Activated T-helper 1 cell treated with Interleukin-2 at 50 U/mL for 16 hours (primary cell): ENCODE measurements around the gene UGT1A6.

Experiments used
- DNase-seq: peaks from one replicate; pipeline ENCODE4 v3.0.0-alpha.2; 2020; ENCODE audit warnings: low read depth

Gene UGT1A6

DNA sequence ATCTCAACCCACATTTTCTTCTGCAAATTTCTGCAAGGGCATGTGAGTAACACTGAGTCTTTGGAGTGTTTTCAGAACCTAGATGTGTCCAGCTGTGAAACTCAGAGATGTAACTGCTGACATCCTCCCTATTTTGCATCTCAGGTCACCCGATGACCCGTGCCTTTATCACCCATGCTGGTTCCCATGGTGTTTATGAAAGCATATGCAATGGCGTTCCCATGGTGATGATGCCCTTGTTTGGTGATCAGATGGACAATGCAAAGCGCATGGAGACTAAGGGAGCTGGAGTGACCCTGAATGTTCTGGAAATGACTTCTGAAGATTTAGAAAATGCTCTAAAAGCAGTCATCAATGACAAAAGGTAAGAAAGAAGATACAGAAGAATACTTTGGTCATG, 75.4 kb downstream of the UGT1A6 start:
- no peak for DNase-seq

DNA sequence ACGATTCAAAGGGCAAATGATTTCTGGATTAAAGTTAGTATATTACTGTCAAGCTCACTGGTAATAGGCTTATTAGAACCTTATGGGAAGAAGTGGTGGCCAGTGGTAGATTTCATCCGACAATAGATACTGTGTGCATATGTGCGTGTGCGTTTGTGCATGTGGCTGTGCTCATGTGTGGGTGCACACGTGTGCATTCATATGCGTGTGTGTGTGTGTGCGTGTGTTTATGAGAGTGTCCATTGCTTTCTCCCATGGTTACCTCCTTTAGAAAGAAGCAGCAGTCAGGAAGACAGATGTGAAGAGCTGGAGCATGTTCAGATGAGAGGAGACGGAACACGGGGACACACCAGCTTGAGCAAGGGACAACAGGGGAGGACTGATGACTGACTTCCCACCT, 76.6 kb downstream of the UGT1A6 start:
- no peak for DNase-seq

- DNase-seq, result no peak
These were observed 79.5 kb downstream of the UGT1A6 start for GRCh38 chr2:233772153-233772552.

DNA sequence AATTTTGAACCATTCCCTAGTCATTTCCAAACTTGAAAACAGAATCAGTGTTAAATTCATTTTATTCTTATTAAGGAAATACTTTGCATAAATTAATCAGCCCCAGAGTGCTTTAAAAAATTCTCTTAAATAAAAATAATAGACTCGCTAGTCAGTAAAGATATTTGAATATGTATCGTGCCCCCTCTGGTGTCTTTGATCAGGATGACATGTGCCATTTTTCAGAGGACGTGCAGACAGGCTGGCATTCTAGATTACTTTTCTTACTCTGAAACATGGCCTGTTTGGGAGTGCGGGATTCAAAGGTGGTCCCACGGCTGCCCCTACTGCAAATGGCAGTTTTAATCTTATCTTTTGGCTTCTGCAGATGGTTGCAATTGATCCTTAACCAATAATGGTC, 79.9 kb downstream of the UGT1A6 start:
- no peak for DNase-seq

GRCh38 chr2:233773854-233774253, 81.2 kb downstream of the UGT1A6 start:
- DNase-seq, result no peak

DNA sequence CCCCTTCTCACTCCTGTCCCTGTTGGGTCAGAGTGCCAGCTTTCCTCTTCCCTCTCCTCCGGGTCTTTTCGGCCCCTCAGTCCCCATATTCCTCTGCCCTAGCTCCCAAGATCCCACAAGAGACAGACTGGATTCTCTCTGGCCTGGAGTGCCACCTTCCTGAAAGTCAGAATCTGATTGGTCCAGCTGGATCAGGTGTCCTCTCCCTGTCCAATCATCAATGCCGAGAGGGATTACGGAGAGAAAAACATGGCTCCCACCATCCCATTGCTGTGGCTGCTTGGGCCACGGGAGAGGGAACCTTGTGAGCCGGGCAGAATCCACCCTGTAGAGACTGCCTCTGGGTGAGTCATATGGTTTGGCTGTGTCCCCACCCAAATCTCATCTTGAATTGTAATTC, 82.7 kb downstream of the UGT1A6 start:
- no peak for DNase-seq

DNA sequence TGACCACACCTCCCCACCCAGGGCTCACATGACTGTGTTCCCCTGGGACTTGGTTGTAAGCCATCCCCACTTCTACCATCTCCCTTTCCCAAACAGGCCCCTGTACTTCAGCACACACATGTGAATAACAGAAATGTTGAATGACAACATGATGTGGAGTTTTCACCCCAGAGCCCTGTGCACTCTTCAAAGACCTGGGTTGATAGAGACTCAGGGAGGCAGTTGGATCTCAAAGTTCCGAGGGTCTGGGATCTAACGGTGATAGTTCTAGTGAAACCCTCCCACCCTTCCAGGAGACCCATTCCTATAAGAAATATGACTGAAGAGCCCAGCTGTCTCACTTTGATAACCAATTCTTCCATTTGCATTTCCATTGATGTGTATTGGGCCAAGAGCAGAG, 85.3 kb downstream of the UGT1A6 start, which contains the start of gene MROH2A:
Gene MROH2A, plus strand, starts transcription at position 301 of the 400 bp plus-strand sequence. CDS start 1,029 bp downstream, outside the sequence.
- DNase-seq, result no peak

- DNase-seq, result no peak
These were observed 87.0 kb downstream of the UGT1A6 start for GRCh38 chr2:233779722-233780121.

GRCh38 chr2:233780771-233781170, 88.1 kb downstream of the UGT1A6 start:
- DNase-seq, result no peak

- DNase-seq, result no peak
These were observed 96.9 kb downstream of the UGT1A6 start for GRCh38 chr2:233789554-233789953.

DNA sequence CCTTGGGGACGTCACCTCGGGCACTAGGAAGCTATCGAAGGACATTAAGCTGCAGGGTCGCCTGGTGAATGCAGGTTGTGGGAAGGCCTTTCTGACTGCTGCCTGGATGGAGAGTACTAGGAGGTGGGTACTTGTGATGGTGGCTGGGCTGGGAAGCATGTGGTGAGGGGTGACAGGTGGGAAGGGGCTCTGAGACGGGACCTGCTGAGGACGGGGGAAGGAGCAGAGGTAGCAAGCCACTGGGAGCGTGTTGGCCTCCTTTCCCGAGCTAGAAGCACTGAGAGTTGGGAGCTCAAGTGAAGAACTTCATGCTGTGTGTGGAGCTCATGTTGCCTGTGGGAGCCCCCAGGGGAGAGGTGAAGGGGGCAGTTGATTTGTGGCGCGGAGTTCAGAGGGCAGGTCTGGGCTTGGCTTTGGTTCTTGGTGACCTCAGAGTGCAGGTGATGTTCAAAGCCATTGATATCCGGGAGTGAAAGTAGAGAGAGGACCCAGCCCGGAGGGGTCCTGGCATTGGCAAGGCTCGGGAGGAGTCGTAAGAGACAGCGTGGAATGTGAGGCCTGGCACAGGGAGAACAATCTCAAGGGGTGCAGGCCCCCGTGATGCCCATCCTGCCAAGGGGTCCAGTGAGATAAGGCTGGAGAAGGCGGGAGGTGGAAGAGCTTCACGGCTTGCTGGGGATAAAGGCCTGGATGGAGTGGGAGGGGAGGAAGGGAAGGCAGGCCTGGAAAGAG, 98.6 kb downstream of the UGT1A6 start:
- DNase-seq, result no peak

- DNase-seq, result no peak
These were observed 99.2 kb downstream of the UGT1A6 start for GRCh38 chr2:233791883-233792329.

DNA sequence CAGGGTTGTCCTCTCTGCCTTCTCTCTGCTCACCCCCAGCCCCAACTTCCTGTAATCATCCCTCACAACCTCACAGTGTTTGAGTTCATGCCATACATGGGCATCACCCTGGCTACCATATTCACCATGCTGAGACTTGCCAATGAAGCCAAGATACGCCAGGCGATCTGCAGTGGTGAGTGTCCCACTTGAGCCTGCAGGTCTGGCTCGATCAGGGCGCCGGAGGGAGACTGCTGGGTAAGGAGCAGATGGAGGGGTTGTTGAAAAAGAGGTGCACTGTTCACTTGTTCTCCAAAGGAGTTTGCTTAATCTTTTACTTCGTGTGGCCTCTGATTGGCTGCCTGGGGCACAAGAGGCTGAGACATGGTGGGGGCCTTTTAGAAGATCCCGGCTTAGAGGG, 100.0 kb downstream of the UGT1A6 start:
- no peak for DNase-seq

- no peak for DNase-seq
These were observed 100.9 kb downstream of the UGT1A6 start for GRCh38 chr2:233793465-233794127.

DNA sequence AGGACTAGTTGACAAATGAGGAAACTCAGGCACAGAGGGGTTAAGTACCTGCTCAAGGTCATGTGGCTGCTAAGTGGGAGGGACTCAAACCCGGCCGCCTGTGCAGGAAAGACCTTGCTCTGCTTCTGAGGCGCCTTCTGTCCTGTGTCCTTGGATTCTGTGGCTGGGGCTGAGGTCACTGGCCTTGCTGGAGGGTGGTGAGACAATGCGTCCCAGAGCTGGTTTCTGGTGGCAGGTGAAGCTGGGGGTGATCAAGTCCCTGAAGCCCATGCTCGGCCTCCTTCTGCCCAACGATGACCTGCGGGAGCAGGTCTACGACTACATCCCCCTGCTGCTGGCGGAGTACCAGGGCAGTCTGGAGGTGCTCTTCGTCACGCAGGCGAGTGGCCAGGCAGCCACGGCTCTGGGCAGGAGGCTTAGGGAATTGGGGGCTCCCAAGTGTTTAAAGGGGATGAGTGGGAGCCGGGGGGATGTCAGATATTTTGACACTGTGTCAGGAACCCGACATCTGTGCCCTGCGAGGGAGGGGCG, 101.5 kb downstream of the UGT1A6 start:
- DNase-seq, result no peak

GRCh38 chr2:233795735-233796171, 103.1 kb downstream of the UGT1A6 start:
- DNase-seq, result no peak

DNA sequence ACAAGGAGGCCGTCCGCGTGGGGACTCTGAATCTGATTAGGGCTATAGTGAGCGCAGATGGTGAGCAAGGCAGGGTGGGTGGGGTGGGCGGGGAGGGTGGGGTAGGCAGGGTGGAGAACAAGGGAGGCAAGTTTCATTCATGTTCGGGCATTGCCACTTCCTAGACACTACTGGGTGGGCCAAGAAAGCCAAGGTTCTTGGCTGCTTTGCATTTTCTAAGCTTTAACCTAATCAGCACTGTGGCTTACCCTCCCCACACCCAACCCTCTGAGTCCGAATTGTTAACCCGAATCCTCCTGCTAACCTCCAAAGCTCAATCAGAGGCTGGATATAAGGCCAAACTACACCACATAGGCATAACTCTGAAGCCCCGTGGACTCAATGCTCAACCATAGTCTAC, 103.6 kb downstream of the UGT1A6 start:
- DNase-seq, result no peak

GRCh38 chr2:233798335-233799086, 105.8 kb downstream of the UGT1A6 start:
- no peak for DNase-seq

DNA sequence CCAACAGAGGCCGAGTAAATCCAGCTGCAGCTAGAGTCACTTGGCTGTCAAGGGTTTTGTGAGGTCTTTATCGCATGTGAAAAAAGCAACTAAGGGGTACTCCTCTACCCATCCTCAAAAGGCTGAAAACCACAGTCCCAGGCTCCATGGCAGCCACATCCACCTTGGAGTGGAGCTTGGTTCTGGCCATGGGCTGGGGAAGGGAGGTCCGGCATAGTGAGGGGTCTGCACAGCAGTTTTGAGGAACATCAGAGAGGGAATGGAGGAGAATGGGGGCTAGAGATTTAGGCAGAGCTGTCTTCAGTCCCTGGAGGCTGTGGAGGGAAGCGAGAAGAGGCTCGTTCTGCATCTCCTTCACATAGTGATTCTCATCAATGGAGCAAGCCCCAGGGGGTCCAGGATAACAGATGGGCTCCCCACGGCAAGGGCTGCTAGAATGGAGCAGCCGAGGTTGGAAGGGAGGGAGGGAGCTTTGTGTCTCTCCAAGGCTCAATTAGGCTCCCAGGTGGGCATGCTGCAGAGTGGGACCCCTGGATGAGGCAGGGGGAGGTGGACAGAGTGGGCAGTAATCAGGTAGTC, 106.5 kb downstream of the UGT1A6 start:
- DNase-seq, result no peak

- DNase-seq, result no peak
These were observed 107.0 kb downstream of the UGT1A6 start for GRCh38 chr2:233799716-233800115.

DNA sequence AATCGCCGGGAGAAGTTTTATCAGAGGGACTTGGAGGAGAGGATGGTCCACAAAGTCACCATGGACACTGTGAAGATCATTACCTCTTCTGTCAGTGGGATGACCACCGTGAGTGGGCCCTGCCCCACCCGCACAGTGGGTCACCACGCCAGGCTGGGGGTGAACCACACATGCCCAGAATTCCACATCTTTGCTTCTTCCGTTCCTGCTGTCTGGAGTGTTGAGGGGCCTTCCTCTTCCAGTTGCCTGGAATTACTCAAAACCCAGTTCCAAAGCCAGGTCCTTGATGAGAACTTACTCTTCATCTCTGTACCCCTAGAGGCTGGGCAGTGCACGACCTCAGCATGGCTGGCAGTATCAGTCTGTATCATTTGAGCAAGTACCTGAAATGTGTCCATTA, 107.5 kb downstream of the UGT1A6 start:
- no peak for DNase-seq
